SU-DHL-6 (cell line): ENCODE measurements around the gene CAPN13.

Source experiments
- H2AFZ ChIP-seq: fragments of 200-600 bp; sonication (generic); 2 replicates; pipeline ENCODE4 v1.6.1; 2014; ENCODE audit warnings: low read depth, mild to moderate bottlenecking, moderate library complexity, mixed read lengths, antibody characterized with exemption, low read length; ENCODE audit not compliant: severe bottlenecking
- H3F3A ChIP-seq: fragments of 200-600 bp; shearing (Covaris generic); 2 replicates; pipeline ENCODE4 v1.6.0; 2016; ENCODE audit warnings: antibody characterized with exemption, mild to moderate bottlenecking; ENCODE audit not compliant: insufficient read depth
- H3K27ac ChIP-seq: fragments of 200-600 bp; sonication (generic); 2 replicates; pipeline ENCODE4 v1.5.1; 2016; ENCODE audit warnings: low read depth, mild to moderate bottlenecking, low read length, moderate library complexity, mixed read lengths
- H3K27me3 ChIP-seq: fragments of 200-600 bp; sonication (generic), shearing (Covaris generic); 2 replicates; pipeline ENCODE4 v1.6.0; 2014; ENCODE audit warnings: mild to moderate bottlenecking, low read length
- H3K36me3 ChIP-seq: fragments of 200-600 bp; sonication (generic); 2 replicates; pipeline ENCODE4 v1.6.1; 2014; ENCODE audit warnings: mild to moderate bottlenecking, low read length, mixed read lengths
- H3K4me2 ChIP-seq: fragments of 300-600, 200-600 bp; shearing (Covaris generic), sonication (generic); 2 replicates; pipeline ENCODE4 v1.6.0; 2014; ENCODE audit warnings: low read length, low read depth, mild to moderate bottlenecking; ENCODE audit not compliant: poor library complexity, severe bottlenecking
- H3K4me3 ChIP-seq: fragments of 200-600 bp; sonication (generic); 2 replicates; pipeline ENCODE4 v1.5.1; 2014; ENCODE audit warnings: antibody characterized with exemption, low read length, mild to moderate bottlenecking, mixed read lengths; ENCODE audit not compliant: insufficient read depth, poor library complexity, severe bottlenecking
- H3K79me2 ChIP-seq: fragments of 200-600 bp; sonication (generic); 2 replicates; pipeline ENCODE4 v1.6.1; 2014; ENCODE audit warnings: mild to moderate bottlenecking, low read length, moderate library complexity; ENCODE audit not compliant: insufficient read depth
- H3K9ac ChIP-seq: fragments of 200-600 bp; sonication (generic); 2 replicates; pipeline ENCODE4 v1.7.0; 2014; ENCODE audit warnings: mild to moderate bottlenecking, low read length
- H3K9me2 ChIP-seq: fragments of 200-600 bp; sonication (generic); replicated peaks from 2 replicates; pipeline ENCODE4 v1.6.1; 2014; ENCODE audit warnings: low read length; ENCODE audit not compliant: insufficient read depth
- H3K9me3 ChIP-seq: fragments of 200-600 bp; sonication (generic); 2 replicates; pipeline ENCODE4 v1.6.1; 2014; ENCODE audit warnings: low read length, mixed read lengths; ENCODE audit not compliant: insufficient read depth
- H4K20me1 ChIP-seq: fragments of 200-600 bp; sonication (generic); 2 replicates; pipeline ENCODE4 v1.6.1; 2014; ENCODE audit warnings: low read depth, mild to moderate bottlenecking, antibody characterized with exemption, low read length, moderate library complexity, mixed read lengths
- EZH2phosphoT487 ChIP-seq: fragments of 200-600 bp; sonication (generic), shearing (Covaris generic); conservative IDR thresholded peaks from 2 replicates; pipeline ENCODE4 v1.6.1; 2018; ENCODE audit warnings: mild to moderate bottlenecking, antibody characterized with exemption, low read length, moderate library complexity, mixed read lengths
- TF ChIP-seq, protein P1 (sequence below): fragments of 200-600 bp; sonication (generic); IDR thresholded peaks from one replicate; pipeline ENCODE4 v1.5.1; 2017; ENCODE audit warnings: antibody characterized with exemption, mild to moderate bottlenecking, low read length, moderate library complexity; ENCODE audit not compliant: insufficient read depth, poor library complexity, severe bottlenecking

Gene CAPN13

DNA sequence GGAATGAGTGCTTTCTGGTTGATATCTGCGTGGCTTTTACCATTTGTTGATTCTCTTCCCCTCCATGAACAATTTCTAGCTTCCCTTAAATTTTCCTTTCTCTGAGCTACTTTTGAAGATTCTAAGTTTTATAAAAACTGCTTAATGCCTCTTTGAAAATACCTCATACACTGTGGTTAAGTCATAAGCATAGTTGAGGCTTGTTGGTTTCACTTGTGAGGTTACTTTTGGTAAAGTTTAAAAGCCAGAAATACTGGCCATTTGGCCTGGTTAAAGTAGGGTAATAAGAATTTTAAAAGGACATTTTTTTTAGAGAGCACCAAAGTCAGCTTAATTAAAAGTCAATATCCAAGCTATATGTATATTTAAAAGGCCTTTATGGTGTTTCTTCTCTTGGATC, 21.3 kb upstream of the CAPN13 start:
- H4K20me1 ChIP-seq = no peaks in the 10 kb centered on the region
- H3K9ac ChIP-seq = no peak overlapping the region
- H3K36me3 ChIP-seq = no peaks in the 10 kb centered on the region
- H3K4me3 ChIP-seq = no peak overlapping the region
- H3K9me2 ChIP-seq = no peaks in the 10 kb centered on the region
- no peak for TF ChIP-seq EZH2phosphoT487
- TF ChIP-seq, protein P1, sequence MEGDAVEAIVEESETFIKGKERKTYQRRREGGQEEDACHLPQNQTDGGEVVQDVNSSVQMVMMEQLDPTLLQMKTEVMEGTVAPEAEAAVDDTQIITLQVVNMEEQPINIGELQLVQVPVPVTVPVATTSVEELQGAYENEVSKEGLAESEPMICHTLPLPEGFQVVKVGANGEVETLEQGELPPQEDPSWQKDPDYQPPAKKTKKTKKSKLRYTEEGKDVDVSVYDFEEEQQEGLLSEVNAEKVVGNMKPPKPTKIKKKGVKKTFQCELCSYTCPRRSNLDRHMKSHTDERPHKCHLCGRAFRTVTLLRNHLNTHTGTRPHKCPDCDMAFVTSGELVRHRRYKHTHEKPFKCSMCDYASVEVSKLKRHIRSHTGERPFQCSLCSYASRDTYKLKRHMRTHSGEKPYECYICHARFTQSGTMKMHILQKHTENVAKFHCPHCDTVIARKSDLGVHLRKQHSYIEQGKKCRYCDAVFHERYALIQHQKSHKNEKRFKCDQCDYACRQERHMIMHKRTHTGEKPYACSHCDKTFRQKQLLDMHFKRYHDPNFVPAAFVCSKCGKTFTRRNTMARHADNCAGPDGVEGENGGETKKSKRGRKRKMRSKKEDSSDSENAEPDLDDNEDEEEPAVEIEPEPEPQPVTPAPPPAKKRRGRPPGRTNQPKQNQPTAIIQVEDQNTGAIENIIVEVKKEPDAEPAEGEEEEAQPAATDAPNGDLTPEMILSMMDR = no peak
- H3K27ac ChIP-seq = no peak overlapping the region
- H3K79me2 ChIP-seq = no peaks in the 10 kb centered on the region
- H3K27me3 ChIP-seq = no peaks in the 10 kb centered on the region
- no peak overlapping the region for H3K4me2 ChIP-seq
- no peaks in the 10 kb centered on the region for H3F3A ChIP-seq
- H2AFZ ChIP-seq = no peak overlapping the region
- H3K9me3 ChIP-seq = no peaks in the 10 kb centered on the region; the same call in 1 of the 2 replicates

DNA sequence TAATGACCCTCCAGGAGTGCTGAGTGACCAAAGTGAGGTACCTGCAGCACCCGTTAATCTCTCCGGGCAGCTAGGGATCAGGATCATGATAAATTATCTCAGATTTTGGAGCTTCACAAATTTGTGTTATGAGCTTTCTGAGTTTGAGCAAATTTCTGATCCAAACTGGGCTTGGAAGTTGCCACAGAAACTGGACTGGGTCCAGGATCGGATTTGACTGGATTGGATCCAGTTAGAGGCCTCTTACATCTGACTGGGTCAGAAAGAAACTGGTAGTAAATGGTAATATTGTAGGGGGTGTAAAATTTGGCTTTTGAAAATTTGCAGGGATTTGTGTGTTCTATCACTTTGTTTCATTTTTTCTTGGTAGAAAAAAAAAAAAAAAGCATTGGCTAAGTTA, 19.7 kb upstream of the CAPN13 start:
- TF ChIP-seq, protein P1 = no peak
- no peak for TF ChIP-seq EZH2phosphoT487
- H3K9me3 ChIP-seq = no peaks in the 10 kb centered on the region; the same call in 1 of the 2 replicates

DNA sequence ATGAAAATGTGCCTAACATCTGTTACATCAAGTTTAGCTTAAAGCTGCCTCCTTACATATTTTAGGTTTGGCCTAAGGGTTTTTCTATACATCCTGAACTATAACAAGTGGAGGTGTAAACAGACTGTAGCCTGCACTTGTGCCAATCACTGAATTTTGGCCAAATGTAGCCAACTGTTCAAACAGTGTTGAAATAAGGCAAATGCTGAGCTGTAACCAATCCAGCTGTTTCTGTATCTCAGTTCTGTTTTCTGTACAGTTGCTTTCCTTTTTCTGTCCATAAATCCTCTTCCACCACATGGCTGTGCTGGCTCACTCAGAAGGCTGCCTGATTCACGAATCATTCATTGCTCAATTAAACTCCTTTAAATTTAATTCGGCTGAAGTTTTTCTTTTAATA, 19.2 kb upstream of the CAPN13 start:
- H3K36me3 ChIP-seq = no peaks in the 10 kb centered on the region
- H3K9ac ChIP-seq = no peak overlapping the region
- no peak overlapping the region for H3K4me3 ChIP-seq
- H3K27me3 ChIP-seq = no peaks in the 10 kb centered on the region
- no peaks in the 10 kb centered on the region for H3K79me2 ChIP-seq
- H3K4me2 ChIP-seq = no peak overlapping the region
- TF ChIP-seq EZH2phosphoT487 = no peak
- TF ChIP-seq, protein P1 = no peak
- no peak overlapping the region for H2AFZ ChIP-seq
- H4K20me1 ChIP-seq = no peaks in the 10 kb centered on the region
- no peaks in the 10 kb centered on the region for H3F3A ChIP-seq
- no peaks in the 10 kb centered on the region; the same call in 1 of the 2 replicates for H3K9me3 ChIP-seq
- no peak overlapping the region for H3K27ac ChIP-seq
- H3K9me2 ChIP-seq = no peaks in the 10 kb centered on the region

More for the DNA sequence above, 19.7 kb upstream of the CAPN13 start:
- Histone ChIP-seq H2AFZ (no peak overlapping the region), H3K27ac (no peak overlapping the region), H3K36me3 (no peaks in the 10 kb centered on the region), H3K4me3 (no peak overlapping the region), H3K79me2 (no peaks in the 10 kb centered on the region), H3K27me3 (no peaks in the 10 kb centered on the region), H3K9me2 (no peaks in the 10 kb centered on the region), H3F3A (no peaks in the 10 kb centered on the region), H3K9ac (no peak overlapping the region), H3K4me2 (no peak overlapping the region), H4K20me1 (no peaks in the 10 kb centered on the region)

DNA sequence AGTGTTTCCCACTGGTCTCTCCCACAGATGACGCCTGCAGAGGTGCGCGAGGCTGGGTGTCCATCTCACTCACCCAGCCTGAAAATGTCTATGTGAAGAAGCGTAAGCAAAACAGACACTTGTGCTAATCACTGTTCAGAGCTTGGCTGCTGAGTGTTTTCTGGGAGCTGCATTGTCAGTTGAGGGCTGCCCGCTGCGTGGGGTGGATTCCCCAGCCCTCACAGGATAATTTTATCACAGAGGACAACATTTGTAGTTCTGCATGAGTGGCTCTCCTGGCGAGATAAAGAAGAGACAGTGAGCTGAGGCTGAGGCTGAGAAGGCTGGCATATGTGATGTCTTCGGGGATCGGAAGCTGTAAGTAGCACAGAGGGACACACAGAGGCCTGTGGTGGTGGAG, 16.2 kb upstream of the CAPN13 start:
- Histone ChIP-seq H3K27ac (no peak overlapping the region), H3K4me2 (no peak overlapping the region), H3F3A (no peaks in the 10 kb centered on the region), H3K36me3 (no peaks in the 10 kb centered on the region), H3K9me2 (no peaks in the 10 kb centered on the region), H2AFZ (no peak overlapping the region), H3K9ac (no peak overlapping the region), H3K27me3 (no peaks in the 10 kb centered on the region), H4K20me1 (no peaks in the 10 kb centered on the region), H3K79me2 (no peaks in the 10 kb centered on the region), H3K9me3 (no peaks in the 10 kb centered on the region; the same call in 1 of the 2 replicates), H3K4me3 (no peak overlapping the region)
- TF ChIP-seq, protein P1 = no peak
- TF ChIP-seq EZH2phosphoT487 = no peak
